CD4-positive, alpha-beta T cell treated with Interleukin-17A for 4 hours (primary cell): ENCODE measurements around the gene ZMAT5.
A peak's percentile ranks its signal among the peaks of the same experiment; 100 is the strongest.

Experiments used
- DNase-seq: peaks from one replicate; pipeline ENCODE4 v3.0.0-alpha.2; 2020; ENCODE audit warnings: mixed read lengths

The ZMAT5 gene

DNA sequence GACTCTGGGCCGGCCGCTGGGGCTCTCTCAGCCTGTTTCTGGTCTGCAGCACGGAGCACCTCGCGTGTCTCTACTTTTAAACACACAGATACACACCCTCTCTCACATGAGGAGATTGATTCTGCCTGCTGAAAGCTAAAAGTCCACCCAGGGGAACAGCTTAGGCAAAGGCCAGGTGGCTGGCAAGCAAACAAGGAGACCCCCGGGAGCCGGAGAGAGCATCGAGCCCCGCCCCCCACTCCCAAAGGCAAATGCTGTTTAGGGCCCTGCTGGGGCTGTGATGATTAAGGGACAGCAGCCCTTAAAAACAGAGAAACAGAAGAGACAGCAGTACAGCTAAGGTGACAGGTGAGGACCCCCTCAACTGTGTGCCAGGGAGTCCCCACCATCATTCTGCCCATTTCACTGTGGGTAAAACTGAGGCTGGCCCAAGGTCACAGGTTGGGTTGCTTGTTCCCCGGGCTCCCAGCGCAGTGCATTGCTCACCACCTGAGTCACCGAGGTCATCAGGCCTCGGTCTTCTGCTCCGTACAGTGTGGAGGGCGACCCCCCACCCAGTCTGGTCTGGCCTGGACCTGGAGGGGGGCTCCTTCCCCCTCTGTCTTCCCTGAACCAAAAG, 40.2 kb downstream of the ZMAT5 start:
- no peak for DNase-seq

DNA sequence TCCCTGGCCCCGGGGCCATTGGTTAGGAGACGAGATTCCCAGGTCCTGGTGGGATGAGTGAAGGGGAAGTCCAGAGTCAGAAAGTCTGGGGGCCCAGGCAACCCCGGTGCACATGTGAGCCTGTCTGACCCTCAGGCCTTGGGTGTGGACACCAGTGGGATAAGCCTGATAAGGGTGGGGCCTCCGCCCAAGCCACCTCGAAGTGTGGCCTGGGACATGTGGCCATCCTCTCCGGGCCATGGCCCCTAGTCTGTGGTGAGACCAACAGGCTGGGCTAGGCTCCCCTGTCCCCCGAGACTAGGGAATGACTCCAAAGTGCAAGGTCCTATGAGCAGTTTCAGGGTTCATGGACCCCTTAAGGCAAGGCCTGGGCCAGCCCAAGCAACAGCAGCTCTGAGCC, 40.7 kb downstream of the ZMAT5 start:
- no peak for DNase-seq

DNA sequence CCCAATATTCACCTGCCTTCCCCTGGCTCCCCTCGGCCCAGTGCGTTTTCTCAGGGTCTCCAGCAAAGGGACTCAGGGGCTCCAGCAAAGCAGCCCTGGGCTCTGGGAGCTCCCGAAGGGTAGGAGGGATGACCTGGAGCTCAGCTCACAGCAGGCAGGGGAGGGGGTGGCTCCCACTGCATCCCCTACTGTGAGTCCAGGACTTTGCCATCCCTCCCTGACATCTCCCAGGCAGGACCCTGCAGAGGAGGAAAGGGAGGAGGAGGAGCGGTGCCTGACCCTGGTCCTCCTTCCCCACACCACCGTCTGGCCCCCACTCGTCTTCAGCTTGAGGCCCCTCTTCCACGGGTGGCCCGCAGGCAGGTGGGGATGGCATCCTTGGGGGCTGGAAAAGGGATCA, 42.0 kb downstream of the ZMAT5 start:
- DNase-seq = no peak

DNA sequence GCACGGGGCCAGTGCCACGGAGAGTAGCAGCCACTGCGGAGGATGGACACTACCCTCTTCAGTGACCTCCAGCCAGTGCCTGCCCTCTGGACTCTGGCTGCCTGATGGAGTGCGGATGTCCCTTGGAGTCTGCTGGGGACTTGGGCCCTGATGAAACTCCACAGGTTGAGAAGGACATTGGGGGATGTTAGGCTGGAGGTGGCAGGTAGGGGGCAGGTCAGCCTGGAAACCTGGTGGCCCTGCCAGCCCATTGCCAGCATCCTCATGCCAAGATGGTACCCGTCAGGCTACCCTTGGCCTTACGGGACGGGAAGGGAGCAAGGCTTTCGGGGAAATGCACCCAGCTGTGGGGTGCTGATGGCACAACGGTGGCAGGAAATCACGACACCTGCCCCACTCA, 43.0 kb downstream of the ZMAT5 start:
- DNase-seq = no peak

DNA sequence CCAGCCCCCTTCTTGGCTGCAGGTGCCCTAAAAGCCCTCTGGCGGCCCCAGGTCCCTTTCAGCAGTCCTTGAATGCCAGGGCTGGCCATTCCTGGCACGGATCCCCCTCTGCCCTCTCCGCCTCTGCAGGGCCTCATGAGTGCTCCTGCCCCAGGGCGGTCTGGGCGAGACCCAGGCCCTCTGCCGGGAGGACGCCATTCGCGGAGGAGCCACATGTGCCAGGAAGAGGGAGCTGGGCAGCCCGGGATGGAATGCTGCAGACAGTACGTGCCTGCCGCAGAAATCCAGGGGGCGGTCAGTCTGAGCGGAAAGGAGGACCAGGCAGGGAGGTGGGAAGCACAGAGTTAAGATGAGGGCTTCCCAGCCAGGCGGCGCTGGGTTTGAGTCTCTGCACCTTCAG, 44.2 kb downstream of the ZMAT5 start:
- DNase-seq = no peak

DNA sequence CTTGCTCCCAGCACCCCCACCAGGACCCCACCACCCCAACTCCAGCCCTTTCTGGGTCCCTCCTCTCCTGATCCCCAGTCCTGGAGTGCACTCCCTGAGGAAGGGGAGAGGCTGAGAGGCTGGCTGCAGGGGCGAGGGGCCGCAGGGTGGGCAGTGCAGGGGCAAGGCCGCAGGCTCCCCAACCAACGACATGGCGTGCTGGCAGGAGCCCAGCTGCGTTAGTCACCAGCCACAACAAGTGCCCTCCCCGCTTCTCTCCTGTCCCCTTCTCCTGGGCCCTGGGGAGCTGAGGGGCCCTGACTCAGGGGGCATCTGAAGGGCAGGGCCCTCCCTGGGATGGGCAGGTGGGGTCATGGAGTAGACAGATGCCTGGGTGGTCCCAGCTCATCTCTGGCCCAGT, 44.7 kb downstream of the ZMAT5 start:
- DNase-seq = no peak

DNA sequence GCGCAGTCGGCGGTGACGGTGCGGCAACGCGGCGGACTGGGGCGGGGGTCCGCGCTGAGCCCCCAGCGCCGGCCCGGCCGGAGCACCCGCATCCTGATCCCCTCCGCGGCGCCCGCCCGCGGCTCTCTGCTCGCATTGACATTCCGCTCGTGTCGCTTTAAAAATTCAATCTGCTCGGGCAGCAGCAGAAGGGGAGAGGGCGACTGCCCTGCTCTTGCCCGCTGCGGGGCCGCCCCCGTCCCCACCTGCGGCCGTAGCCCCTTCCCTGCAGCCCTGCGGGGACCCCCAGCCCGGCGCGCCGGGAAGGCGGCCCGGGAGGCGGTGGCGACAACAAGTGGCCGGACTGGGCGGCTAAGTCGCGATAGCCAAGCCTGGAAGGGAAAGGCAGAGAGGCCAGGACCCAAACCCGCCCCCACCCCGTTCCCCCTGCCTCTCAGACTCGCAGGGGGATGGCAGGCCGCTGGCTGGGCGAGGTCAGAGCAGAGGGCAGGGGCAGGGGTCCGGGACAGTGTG, 45.9 kb downstream of the ZMAT5 start:
- no peak for DNase-seq

DNA sequence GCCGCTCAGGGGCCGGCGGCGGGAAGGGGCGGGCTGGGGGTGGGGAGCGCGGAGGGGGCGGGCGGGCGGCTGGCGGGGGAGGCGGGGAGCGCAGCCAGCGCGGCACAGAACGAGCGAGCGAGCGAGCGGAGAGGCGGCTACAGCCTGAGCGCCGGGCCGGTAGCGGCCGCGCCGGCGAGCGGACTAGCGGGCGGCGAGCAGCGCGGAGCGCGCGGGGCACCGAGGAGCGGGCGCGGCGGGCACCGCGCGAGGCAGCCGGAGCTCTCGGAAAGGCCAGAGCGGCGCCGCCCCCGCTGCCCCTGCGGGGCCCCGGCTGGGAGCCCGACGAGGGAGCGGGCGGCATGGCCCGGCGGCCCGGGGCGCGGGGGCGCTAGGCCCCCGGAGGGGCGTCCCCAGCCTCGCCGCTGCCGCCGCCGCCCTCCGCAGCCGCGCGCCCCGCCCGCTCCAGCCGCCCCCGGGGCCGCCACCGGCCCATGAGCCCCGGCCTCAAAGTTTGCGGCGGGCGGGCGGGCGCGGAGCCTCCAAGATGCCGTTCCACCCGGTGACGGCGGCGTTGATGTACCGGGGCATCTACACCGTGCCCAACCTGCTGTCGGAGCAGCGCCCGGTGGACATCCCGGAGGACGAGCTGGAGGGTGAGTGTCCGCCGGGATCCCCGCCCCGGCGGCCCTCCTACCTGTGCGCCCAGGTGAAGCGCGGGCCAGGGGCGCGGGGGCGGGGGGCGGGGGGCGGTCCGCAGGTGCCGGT, 46.7 kb downstream of the ZMAT5 start, which contains the start of gene CABP7:
Gene CABP7, plus strand, starts transcription at position 105 of the 747 bp plus-strand sequence. Its CDS starts 422 bp downstream, at position 527.
- DNase-seq = no peak

DNA sequence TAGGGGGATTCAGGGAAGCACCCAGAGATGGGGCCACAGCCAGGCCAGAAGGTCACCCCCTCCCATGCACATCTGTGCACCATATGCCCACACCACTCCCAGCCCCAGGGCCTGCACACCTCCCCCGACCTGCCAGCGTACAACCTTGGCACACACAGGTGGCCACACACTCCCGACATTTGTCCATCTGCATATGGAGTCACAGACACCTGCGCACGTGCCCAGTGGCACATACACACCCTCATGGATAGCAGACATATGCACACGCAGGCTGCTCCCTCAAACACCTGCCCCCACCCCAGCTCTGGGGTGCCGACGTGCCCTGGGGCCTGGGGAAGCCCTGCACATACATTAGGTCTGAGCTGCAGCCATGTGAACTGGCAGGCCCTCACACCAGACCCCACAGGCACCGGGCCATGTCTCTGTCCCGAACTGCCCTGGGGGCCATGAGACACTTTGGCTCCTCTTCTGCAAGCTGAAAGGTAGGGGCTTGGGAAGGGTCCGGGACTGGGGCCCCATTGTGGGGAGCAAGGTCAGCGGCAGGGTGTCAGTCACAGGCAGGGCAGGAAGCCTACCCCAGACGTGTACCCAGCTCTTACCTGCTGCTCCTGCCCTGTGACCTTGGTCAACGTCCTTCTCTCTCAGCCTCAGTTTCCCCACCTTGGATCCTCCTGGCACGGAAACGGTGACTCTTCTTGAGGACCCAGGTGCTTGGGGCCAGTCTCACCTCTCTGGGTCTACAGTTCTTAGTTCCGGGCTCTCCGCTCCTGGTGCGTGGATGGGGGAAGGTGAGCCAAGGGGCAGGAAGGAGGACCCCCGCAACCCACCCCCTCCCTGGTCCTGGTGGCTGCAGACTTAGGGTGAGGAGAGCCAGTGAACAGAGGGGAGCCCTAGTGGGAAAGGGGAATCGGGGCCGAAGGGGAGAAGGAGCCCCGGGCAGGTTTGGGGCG, 47.6 kb downstream of the ZMAT5 start:
- DNase-seq = no peak

DNA sequence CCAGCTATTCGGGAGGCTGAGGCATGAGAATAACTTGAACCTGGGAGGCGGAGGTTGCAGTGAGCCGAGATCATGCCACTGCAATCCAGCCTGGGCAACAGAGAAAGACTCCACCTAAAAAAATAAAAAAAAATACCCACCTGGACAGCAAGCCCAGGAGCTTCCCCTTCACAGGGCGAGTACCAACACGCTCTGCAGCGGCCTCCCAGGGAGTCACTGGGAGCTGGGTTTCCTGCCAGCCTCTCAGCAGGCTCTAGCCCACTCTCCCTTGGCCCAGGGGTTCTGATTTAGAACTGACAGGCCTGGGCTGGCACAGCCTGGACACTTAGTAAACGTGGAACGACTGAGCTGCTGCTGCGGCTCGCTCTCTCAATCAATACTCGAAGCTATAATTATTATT, 49.0 kb downstream of the ZMAT5 start:
- no peak for DNase-seq

DNA sequence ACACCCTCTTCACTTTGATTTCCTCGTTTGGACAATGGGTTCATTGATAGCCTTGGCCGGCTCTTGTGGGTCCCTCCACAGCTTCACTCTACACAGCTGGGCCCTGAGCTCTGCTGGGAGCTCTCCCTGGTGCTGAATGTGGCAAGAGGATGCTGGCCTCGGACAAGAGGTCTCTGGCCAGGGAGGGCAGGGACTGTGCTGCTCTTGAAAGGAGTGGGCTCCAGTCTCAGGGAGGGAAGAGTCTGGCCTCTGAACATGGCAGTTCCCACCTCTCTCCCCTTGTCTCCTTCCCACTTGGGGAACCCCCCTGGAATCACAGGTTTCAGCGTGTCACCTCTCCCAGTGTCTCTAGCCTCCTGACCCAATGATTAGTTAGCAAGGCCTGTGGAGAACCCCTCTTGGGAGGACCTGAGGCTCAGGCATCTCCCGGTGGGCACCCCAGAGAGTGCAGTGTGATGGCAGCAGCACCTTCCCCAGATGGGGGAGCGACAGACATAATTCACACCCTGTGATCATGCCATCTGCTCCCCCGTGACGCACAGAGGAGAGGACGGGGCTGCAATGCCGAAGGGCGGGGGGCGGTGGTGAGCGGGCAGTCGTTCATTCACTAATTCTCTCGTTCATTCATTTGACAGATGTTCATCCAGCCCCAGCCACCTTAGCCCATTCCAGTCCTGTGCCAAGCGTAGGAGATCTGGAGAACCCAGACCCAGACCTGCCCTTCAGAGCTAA, 49.8 kb downstream of the ZMAT5 start:
- DNase-seq = peak; percentile 16

DNA sequence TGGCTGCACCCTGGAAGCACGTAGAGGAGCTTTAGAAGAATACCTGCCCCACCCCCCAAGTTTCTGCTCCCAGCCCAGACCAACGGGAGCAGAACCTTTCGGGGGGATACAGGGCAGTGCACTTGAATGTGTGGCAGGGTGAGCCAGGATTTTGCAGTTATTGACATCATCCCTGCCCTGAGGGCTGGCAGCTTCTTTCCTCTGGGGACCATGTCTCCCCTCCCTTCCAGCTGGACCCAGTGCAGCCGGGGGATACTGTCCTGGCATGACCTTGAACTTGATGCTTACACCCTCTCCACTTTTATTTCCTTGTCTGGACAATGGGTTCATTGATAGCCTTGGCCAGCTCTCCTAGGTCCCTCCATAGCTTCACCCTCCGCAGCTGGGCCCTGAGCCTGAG, 51.1 kb downstream of the ZMAT5 start:
- DNase-seq = no peak

DNA sequence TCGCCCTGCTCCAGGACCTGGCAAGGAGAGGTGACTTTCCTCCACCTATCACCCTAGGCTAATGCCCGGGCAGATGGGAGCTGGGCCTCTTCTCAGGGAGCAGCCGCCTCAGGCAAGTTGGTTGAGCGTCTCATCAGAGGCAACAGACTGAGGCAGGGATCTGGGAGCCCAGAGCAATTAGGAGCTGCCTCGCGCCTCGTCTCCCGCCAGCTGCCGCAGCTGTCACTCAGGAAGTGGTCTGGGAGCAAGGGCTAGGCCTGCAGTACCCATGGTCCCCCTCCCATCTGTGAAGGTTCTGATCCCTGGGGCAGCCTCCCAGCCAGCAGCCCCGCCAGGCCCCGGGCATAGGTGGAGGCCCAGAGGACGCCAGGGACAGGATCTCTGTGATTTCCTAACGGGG, 51.6 kb downstream of the ZMAT5 start:
- no peak for DNase-seq

DNA sequence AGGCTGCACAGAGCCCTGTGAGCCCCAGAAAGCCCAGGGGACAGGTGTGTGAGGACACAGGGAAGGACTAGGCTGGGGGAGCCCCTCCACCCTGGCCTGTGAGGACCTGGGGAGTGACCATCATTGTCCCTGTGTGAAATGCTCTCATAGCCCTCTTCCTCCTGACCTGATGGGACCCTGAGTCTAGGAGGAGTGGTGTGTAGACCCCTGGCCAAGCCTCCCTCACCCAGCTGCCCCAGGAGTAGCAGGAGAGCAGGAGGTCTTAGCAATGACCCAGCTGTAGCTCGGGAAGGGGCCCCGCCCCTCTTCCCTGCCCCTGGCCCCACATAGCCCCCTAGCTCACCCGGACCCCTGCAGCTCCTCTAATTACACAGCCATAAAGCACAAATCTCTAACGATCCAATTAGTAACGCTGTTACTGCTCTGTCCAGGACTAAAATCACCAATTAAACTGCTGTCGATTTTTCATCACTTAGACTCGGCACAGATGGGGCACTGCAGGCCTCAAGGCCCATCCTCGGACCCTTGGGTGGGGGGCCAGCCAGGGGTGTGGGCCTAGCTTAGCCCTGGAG, 53.6 kb downstream of the ZMAT5 start:
- DNase-seq = no peak

DNA sequence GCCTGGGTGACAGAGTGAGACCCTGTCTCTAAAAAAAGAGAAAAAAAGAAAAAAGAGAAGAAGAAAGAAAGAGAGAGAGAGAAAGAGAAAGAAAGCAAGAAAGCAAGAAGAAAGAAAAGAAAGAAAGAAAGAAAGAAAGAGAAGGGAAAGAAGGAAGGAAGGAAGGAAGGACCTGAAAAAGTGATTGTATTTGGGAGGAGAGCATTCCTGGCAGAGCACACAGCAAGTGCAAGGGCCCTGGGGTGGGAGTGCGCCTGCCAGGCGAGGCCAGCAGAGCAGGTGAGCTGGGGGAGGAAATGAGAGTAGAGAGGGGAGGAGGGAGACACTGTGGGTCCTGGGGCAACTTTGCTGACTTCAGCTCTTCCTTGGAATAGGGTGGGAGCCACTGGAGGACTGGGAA, 54.7 kb downstream of the ZMAT5 start:
- no peak for DNase-seq

DNA sequence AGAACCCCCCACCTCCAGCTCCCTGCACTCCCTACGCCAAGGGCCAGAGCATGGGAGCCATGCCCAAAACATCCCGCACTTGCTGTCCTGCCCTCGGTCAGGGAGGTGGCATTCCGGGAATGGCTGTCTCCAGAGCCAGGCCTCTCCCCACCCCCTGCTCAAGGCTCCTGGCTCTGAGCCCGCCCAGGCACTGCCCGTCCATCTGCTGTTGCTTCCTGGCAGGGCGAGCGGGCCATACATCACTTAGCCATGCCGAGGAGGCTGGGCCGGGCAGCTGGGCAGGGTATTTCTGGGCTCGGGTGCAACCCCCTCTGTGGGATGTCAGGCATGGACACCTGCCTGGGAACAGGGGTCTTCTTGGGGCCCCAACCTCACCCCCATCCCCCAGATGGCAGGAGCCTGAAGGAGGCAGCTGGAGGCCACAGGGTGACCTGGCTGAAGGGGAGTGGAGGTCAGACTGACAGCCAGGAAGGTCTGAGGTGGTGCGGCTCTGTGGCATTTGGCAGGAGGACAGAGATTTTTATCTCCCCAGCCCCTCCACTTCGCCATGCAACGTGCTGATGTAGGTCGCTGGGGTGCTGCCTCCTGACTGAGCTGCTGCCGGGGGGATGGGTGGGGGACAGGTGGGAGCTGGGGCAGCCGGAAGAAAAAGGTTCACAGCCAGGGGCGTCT, 55.7 kb downstream of the ZMAT5 start:
- no peak for DNase-seq

DNA sequence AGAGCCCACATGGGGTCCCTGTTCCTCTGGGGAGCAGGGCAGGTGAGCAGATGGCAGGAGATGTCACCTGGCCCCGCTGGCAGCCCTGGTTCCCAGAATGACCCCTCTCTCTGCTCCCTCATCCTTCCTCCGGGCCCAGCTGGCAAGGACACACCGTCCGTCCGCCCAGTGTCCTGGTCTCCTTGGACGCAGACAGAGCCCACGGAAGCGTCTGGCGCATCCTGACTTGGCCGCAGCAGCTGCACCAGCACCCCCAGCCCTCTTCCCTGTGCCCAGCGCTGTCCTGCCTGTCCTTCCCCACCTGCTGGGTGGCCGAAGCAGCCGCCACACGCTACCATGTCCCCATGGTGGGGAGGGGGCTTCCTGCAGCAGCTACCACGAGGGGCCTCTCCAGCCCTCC, 56.6 kb downstream of the ZMAT5 start:
- DNase-seq = no peak

DNA sequence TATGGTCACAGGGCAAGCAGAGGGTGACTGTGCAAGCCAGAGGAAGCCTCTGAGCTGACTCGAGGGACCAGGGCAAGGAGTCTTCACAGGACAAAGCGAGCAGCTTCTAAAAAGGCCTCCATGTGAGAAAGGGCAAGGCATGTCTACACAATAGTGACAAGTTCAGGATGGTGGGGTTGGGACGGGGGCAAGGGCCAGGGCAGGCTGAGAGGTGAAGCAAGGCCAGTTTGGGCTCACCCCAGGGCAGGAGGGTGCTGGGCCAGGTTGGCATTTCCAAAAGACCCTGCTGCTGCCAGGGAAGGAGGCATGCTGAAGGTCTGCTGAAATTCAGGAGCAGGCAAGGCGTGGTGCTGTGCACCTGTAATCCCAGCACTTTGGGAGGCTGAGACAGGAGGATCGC, 59.3 kb downstream of the ZMAT5 start:
- DNase-seq = no peak

DNA sequence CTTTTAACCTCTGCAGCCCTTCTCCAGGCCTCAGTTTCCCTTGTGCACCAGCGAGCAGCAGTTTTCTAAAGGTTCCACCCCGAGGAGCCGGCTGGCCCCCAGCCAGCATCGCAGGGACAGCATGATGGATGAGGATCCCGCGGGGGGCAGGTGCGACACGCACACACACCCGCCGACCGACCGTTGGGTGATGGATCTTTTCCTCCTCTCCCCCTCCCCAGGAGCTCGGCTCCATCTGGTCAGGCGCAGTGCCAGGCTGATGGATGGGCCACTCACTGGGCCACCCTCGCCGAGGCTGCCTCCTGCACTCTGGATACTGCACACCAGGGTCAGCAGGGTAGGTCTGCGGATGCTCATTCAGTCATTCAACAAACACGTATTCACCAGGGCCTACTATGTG, 59.8 kb downstream of the ZMAT5 start:
- no peak for DNase-seq

DNA sequence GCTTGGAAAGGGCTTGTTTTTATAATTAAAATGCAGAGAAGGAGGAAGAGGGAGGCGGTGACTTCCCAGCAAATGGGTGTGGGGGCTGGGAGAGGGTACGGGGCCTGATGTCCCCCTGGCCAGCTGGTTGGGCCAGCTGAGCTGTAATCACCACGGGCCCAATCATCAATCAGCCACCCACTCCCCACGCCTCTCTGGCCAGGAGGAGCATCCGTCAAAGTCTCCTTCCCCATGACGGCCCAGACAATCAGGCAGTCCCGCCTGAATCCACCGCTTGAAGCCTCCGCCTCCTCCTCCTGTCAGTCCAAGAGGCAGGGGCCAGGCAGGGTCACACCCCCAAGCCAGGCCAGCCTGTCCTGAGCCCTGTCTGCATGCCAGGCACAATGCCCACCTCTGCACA, 60.3 kb downstream of the ZMAT5 start:
- no peak for DNase-seq

DNA sequence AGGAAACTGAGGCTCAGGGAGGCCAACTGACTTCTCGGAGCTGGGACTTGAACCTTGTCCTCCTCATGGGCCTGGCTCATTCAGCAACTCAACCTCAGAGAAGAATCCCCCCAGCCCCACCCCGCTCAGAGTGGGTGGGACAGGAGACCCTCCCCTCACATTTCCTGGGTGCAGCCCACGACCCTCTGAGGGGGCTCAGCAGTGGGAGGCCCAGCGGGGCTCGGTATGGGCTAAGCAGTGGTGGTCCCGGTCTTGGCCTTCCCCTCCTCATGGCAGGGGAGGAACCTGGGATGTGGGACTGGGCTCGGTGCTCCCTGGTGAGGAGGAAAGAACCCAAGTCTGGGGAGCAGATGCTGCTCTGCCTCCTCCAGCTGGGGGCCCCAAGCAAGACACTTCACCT, 61.2 kb downstream of the ZMAT5 start:
- no peak for DNase-seq
